GM12878 (cell line): ENCODE results near the gene C6orf15.

Experiments used
- CREB1 ChIP-seq: IDR thresholded peaks from 2 replicates; pipeline ENCODE4 v1.6.1; 2012; ENCODE audit warnings: low read depth, mild to moderate bottlenecking, inconsistent platforms
- CTCF ChIP-seq, 3 experiments: IDR thresholded peaks in 2 of 3; conservative IDR thresholded peaks in 1 of 3; 2 replicates each; pipeline ENCODE4 v1.5.1; 2011; ENCODE audit warnings: low read depth in 3 of 3, low read length in 3 of 3, mild to moderate bottlenecking in 3 of 3, control low read depth in 2 of 3, moderate library complexity in 2 of 3, inconsistent platforms in 1 of 3, mixed read lengths in 1 of 3; ENCODE audit not compliant: control insufficient read depth in 2 of 3, insufficient read depth in 1 of 3; ENCODE audit errors: extremely low read depth in 1 of 3
- MEF2A ChIP-seq: IDR thresholded peaks from 2 replicates; pipeline ENCODE4 v1.6.1; 2011; ENCODE audit warnings: low read depth, mild to moderate bottlenecking, low read length, moderate library complexity; ENCODE audit not compliant: insufficient read depth
- PBX3 ChIP-seq: IDR thresholded peaks from 2 replicates; pipeline ENCODE4 v1.6.1; 2011; ENCODE audit warnings: mild to moderate bottlenecking, low read depth, low read length, moderate library complexity; ENCODE audit not compliant: insufficient replicate concordance
- PKNOX1 ChIP-seq: fragments of 450-650 bp; IDR thresholded peaks from 2 replicates; pipeline ENCODE4 v1.6.1; 2016; ENCODE audit warnings: mild to moderate bottlenecking
- TAF1 ChIP-seq: IDR thresholded peaks from 2 replicates; pipeline ENCODE4 v1.6.1; 2011; ENCODE audit warnings: mild to moderate bottlenecking, low read depth, low read length, borderline replicate concordance
- TCF12 ChIP-seq: IDR thresholded peaks from 2 replicates; pipeline ENCODE4 v1.6.1; 2011; ENCODE audit warnings: low read depth, mild to moderate bottlenecking, low read length
- ZNF274 ChIP-seq: IDR thresholded peaks from one replicate; pipeline ENCODE4 v1.8.0; 2011; ENCODE audit not compliant: insufficient read length, insufficient read depth
- ZNF384 ChIP-seq: IDR thresholded peaks from 2 replicates; pipeline ENCODE4 v1.6.1; 2012; ENCODE audit warnings: low read depth, mild to moderate bottlenecking, low read length, improper control_type of control experiment, borderline replicate concordance

GRCh38 chr6:31114541-31114878 is 2.1 kb upstream of the C6orf15 start, which contains the start of gene PSORS1C1:
- TF ChIP-seq CTCF (IDR thresholded peaks at IDR 0.05 in 2 of 3, conservative IDR thresholded peaks at IDR 0.05 in 1 of 3; ENCODE audit: control insufficient read depth in 2 of 3, extremely low read depth in 1 of 3, insufficient read depth in 1 of 3, low read depth in 3 of 3, low read length in 3 of 3) (no peak), MEF2A (no peak), PBX3 (no peak), TCF12 (no peak), ZNF274 (no peak), ZNF384 (no peak), CREB1 (no peak), TAF1 (no peak), PKNOX1 (no peak)
